Right cardiac atrium (tissue), 5 donors: Measurements from ENCODE around the gene FCGR3A. TPM values are rescaled to one million over a fixed set of nuclear protein-coding genes. Genes with fewer than 3 reads are reported as not detected.
"Not testable (repeated sequence)": the region's sequence is repeated elsewhere in the genome, so short reads cannot be mapped to it uniquely, and the experiment has no call there.

Experiments
- ATAC-seq, 2 donors: fragments of 200-7000 bp; cut with Tn5 transposase; one replicate each; pipeline versions ENCODE4 v1.8.0 to v1.9.1; 2020; ENCODE audit warnings: moderate library complexity in 2 of 2, mild to moderate bottlenecking in 1 of 2
- DNase-seq, 3 donors: peaks; one replicate each; pipeline ENCODE4 v3.0.0-alpha.2; 2020
- H3K27ac ChIP-seq: one replicate; pipeline ENCODE4 v1.5.1; 2013; ENCODE audit warnings: mild to moderate bottlenecking, low read length, control low read depth, moderate library complexity
- H3K27me3 ChIP-seq: one replicate; pipeline ENCODE4 v1.6.1; 2013; ENCODE audit not compliant: control insufficient read depth, insufficient read depth
- H3K4me1 ChIP-seq: one replicate; pipeline ENCODE4 v1.6.1; 2013; ENCODE audit warnings: low read length; ENCODE audit not compliant: control insufficient read depth, insufficient read depth
- H3K4me3 ChIP-seq: one replicate; pipeline ENCODE4 v1.5.1; 2013; ENCODE audit warnings: low read length, control low read depth
- H3K9me3 ChIP-seq: one replicate; pipeline ENCODE4 v1.6.1; 2013; ENCODE audit warnings: low read length; ENCODE audit not compliant: control insufficient read depth
- WGBS: extraction: QIAGEN DNeasy Blood & Tissue Kit; methylation state at CpG from one replicate; pipeline ENCODE4 v1.1.7; 2013; 5-methylcytosine and 5-hydroxymethylcytosine counted together
- intact Hi-C, 4 donors: fragments of 100-400 bp; cut with DNase I; formaldehyde crosslinking; loops; one replicate each; pipeline versions ENCODE4 v1.11.0 to v1.14.0; 2022 to 2023
- polyA plus RNA-seq: library from polyadenylated mRNA; stranded (reverse); fragments of 200-250 nt; gene quantifications from one replicate; pipeline ENCODE4 v1.2.3, GENCODE V29; 2013
- total RNA-seq, 4 donors: library from RNA; stranded (reverse); fragmentation: NEBNext Ultra II Directional; extraction: Animal tissue kit (Norgen Biotek cat#: 25700); gene quantifications; one replicate each; pipeline ENCODE4 v1.2.1, GENCODE V29; 2021
- donor health status: healthy with polysubstance abuse.
- donor health status: DM: no; HTN: yes; CAD: no.
- donor health status: DM: no; HTN: no; CAD: no.
- donor health status: DM: no; HTN: yes; CAD: no; lungs with severe emphysema.
- donor health status: DM: yes; HTN: yes; CAD: no.

Gene FCGR3A
- total and polyA plus RNA-seq, 5 donors, result 14.6 to 73.9 (median 68.4) TPM

GRCh38 chr1:161582882-161583281, 33.3 kb upstream of the FCGR3A start:
- H3K4me3 ChIP-seq, H3K27ac ChIP-seq, ATAC-seq, intact Hi-C loops, H3K27me3 ChIP-seq, H3K9me3 ChIP-seq, DNase-seq, H3K4me1 ChIP-seq: not testable (repeated sequence)
- WGBS, result no CpG with 5 or more reads among the region's 4 CpGs

DNA sequence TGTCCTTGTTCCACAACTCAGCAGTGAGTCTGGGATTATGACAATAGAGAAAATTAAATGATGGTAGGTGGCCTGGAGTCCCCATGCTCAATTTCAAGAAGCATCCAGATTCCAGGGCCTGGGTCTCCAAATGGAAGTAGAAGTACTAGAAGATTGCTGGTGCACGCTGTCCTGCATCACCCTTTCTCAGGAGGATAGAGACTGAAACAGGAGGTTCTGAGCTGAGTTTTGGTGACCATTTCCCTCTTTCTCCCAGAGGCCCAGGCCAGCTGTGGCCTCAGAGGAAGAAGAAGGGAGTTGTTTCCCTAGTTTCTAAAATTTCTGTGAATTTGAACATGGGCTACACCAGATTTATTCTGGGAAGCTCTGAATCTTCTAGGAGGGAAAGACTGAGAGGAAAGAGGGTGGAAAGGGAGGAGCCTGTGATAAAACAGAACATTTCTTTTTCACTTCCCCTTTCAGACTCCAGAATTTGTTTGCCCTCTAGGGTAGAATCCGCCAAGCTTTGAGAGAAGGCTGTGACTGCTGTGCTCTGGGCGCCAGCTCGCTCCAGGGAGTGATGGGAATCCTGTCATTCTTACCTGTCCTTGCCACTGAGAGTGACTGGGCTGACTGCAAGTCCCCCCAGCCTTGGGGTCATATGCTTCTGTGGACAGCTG, 31.4 kb upstream of the FCGR3A start:
- H3K4me1 ChIP-seq, intact Hi-C loops, H3K27me3 ChIP-seq, ATAC-seq, H3K27ac ChIP-seq, DNase-seq, H3K9me3 ChIP-seq, H3K4me3 ChIP-seq: not testable (repeated sequence)
- no CpG with 5 or more reads among the region's 4 CpGs for WGBS

DNA sequence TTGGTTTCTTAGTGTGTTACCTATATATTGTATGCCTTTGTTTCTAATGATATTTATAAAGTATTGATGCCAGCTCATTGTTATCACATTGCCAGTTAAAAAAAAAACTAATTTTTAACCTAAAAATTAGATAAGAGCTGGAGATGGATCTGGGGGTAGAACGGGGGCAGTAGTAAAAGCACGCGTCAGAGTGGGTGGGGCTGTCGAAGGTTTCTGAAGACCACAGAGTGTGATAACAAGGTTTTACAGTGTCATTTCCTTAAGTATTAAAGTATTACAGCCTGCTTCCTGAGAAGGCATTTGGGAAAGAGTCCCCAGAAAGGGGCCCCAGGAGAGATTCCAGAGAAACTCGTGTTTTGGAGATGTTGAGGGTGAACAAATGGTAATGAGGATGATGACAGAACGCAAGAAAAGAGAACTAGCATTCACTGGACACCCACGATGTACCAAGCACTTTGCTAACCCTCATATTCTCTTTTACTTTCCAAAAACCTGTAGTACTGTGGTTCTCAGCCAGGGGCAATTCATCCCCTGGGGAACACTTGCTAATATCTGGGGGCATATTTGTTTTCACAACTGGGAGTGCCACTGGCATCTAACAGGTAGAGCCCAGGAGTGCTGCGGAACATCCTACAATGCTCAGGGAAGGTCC, 30.4 kb upstream of the FCGR3A start:
- not testable (repeated sequence) for ATAC-seq, H3K4me3 ChIP-seq, H3K4me1 ChIP-seq, H3K27ac ChIP-seq, H3K27me3 ChIP-seq, DNase-seq, H3K9me3 ChIP-seq
- 43% methylated on average over 2 of the region's 8 CpGs for WGBS
- intact Hi-C loops, result loop anchor here in 1 of 4 donors (10.0 kb wide), 1 partner anchor 165 kb away; the partner anchor contains the start of gene DUSP12

DNA sequence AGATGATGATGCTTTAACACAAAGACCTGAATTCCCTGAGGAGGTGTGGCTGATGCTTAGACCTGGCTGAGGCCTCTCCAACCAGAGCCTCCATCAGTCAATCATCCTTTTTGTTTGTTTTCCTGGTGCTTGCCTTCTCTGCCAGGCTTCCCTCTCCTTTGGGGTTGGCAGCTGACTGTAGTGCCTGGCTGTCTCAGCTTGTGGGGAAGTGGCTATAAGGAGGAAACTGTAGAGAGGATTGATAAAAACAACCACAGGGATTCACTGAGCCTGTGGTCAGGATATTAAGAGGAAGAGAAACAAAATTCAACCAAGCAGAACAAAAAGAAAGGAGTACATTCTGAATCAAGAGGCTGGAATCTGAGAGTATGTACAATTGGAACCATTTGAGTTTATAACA, 27.1 kb upstream of the FCGR3A start:
- not testable (repeated sequence) for H3K9me3 ChIP-seq, ATAC-seq, H3K4me1 ChIP-seq, H3K27me3 ChIP-seq, H3K27ac ChIP-seq, H3K4me3 ChIP-seq, DNase-seq
- intact Hi-C loops, result loop anchor here in 1 of 4 donors (10.0 kb wide), 1 partner anchor 168 kb away; the partner anchor contains the start of gene DUSP12

DNA sequence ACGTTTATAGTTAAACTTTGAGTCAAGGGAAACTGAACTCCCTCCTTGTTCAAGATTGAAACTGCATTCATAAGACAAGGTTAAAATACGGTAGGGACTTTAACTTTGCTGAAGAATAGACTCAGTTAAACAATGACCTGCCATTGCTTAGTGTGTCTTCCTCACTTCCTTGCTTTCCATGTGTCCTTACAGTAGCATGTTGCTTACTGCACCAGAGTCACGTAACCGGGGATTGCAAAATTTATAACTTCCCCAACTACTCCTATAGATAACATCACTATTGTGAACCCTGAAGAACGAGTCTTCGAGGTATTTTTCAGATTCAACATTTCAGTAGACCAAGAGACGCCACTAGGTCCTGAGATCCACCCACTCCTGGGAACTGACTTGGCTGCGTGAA, 22.1 kb upstream of the FCGR3A start:
- H3K27ac ChIP-seq, H3K4me1 ChIP-seq, H3K9me3 ChIP-seq, H3K27me3 ChIP-seq, H3K4me3 ChIP-seq, DNase-seq: not testable (repeated sequence)
- peak in 1 of 2 donors; percentile 29 for ATAC-seq
- intact Hi-C loops, result loop anchor here in 1 of 4 donors (10.0 kb wide), 1 partner anchor 173 kb away; the partner anchor contains the start of gene DUSP12
- WGBS, result 63% methylated on average over 2 of the region's 8 CpGs

- 98% methylated on average over 2 of the region's 3 CpGs for WGBS
- intact Hi-C loops, result loop anchor here in 1 of 4 donors (10.0 kb wide), 1 partner anchor 178 kb away; the partner anchor contains the start of gene DUSP12
- not testable (repeated sequence) for DNase-seq, H3K27ac ChIP-seq, ATAC-seq, H3K4me3 ChIP-seq, H3K27me3 ChIP-seq, H3K9me3 ChIP-seq, H3K4me1 ChIP-seq
Measured at GRCh38 chr1:161566602-161566960, 17.0 kb upstream of the FCGR3A start.

DNA sequence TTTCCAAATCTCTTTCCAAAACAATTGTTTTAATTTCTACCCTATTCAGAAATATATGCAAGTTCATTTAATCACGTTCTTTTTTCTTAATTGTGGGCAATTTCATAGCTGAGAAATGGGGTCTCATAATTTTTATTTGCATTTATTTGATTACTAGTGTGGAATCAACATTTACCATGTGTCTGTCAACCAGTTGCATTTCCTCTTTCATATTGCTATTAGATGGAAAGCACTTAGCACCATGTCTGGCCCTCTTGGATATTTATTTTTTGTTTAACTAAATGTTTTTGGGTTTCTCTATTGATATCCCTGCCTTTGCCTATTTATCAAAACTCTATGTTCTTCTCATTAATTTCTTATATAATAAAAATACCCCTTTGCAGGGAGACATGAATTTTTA, 13.9 kb upstream of the FCGR3A start:
- WGBS, result 39% methylated on average over 1 of the region's 1 CpG
- H3K27ac ChIP-seq, H3K9me3 ChIP-seq, DNase-seq, H3K4me3 ChIP-seq, H3K27me3 ChIP-seq, ATAC-seq, H3K4me1 ChIP-seq: not testable (repeated sequence)
- intact Hi-C loops, result loop anchor here in 1 of 4 donors (10.0 kb wide), 1 partner anchor 181 kb away; the partner anchor contains the start of gene DUSP12

GRCh38 chr1:161562441-161562840, 12.8 kb upstream of the FCGR3A start:
- H3K27ac ChIP-seq, H3K27me3 ChIP-seq, H3K4me3 ChIP-seq, DNase-seq, H3K9me3 ChIP-seq, H3K4me1 ChIP-seq: not testable (repeated sequence)
- WGBS, result 78% methylated on average over 2 of the region's 3 CpGs
- peak; percentile 27 to 57 for ATAC-seq
- intact Hi-C loops, result loop anchor here in 1 of 4 donors (10.0 kb wide), 1 partner anchor 182 kb away; the partner anchor contains the start of gene DUSP12

- H3K9me3 ChIP-seq, H3K27ac ChIP-seq, H3K4me3 ChIP-seq, DNase-seq, H3K4me1 ChIP-seq, H3K27me3 ChIP-seq: not testable (repeated sequence)
- WGBS, result 43% methylated on average over 4 of the region's 4 CpGs
- intact Hi-C loops, result loop anchor here in 1 of 4 donors (10.0 kb wide), 1 partner anchor 184 kb away; the partner anchor contains the start of gene DUSP12
- ATAC-seq, result peak; percentile 83 to 96
Measured at GRCh38 chr1:161560960-161561715, 11.5 kb upstream of the FCGR3A start.

- H3K9me3 ChIP-seq, ATAC-seq, intact Hi-C loops, DNase-seq, H3K4me1 ChIP-seq, H3K4me3 ChIP-seq, H3K27me3 ChIP-seq, H3K27ac ChIP-seq: not testable (repeated sequence)
- 52% methylated on average over 5 of the region's 6 CpGs for WGBS
Measured at GRCh38 chr1:161557506-161558450, 8.2 kb upstream of the FCGR3A start.
